HEK293T (cell line): ENCODE results near the gene SPPL3.
"Not testable (repeated sequence)": the region's sequence is repeated elsewhere in the genome, so short reads cannot be mapped to it uniquely, and the experiment has no call there.

Source experiments
- CTCF ChIA-PET: fragments of 350-600 bp; formaldehyde crosslinking; extraction: SDS; loops from one replicate; lab custom pipeline; 2021; ENCODE audit warnings: antibody characterized with exemption, inconsistent platforms; lab: Yijun Ruan, JAX
- POLR2A ChIA-PET: fragments of 350-600 bp; formaldehyde crosslinking; extraction: SDS; loops from one replicate; lab custom pipeline; 2020; ENCODE audit warnings: antibody characterized with exemption, inconsistent platforms; lab: Yijun Ruan, JAX
- DNase-seq: peaks from one replicate; pipeline ENCODE4 v3.0.0; 2012; ENCODE audit warnings: mixed read lengths; ENCODE audit errors: extremely low spot score
- ARNT ChIP-seq: fragments of 450-650 bp; IDR thresholded peaks from 2 replicates; pipeline ENCODE4 v1.6.1; 2017; ENCODE audit warnings: mild to moderate bottlenecking
- BHLHE40 ChIP-seq: fragments of 450-650 bp; IDR thresholded peaks from 2 replicates; pipeline ENCODE4 v1.6.1; 2016; ENCODE audit warnings: mild to moderate bottlenecking, moderate library complexity, borderline replicate concordance
- CTBP1 ChIP-seq: fragments of 450-650 bp; IDR thresholded peaks from 2 replicates; pipeline ENCODE4 v1.6.1; 2016; ENCODE audit warnings: borderline replicate concordance
- ELF4 ChIP-seq: fragments of 450-650 bp; IDR thresholded peaks from 2 replicates; pipeline ENCODE4 v1.6.1; 2017; ENCODE audit warnings: antibody characterized with exemption
- FOXA1 ChIP-seq: fragments of 450-650 bp; IDR thresholded peaks from 2 replicates; pipeline ENCODE4 v1.6.1; 2016; ENCODE audit warnings: mild to moderate bottlenecking
- FOXK2 ChIP-seq: fragments of 450-650 bp; IDR thresholded peaks from 2 replicates; pipeline ENCODE4 v1.6.1; 2016; ENCODE audit warnings: mild to moderate bottlenecking
- FOXM1 ChIP-seq: fragments of 450-650 bp; IDR thresholded peaks from 2 replicates; pipeline ENCODE4 v1.6.1; 2017; ENCODE audit warnings: mild to moderate bottlenecking, borderline replicate concordance
- HDGF ChIP-seq: fragments of 450-650 bp; IDR thresholded peaks from 2 replicates; pipeline ENCODE4 v1.6.1; 2017; ENCODE audit warnings: antibody characterized with exemption, borderline replicate concordance
- L3MBTL2 ChIP-seq: fragments of 450-650 bp; conservative IDR thresholded peaks from 2 replicates; pipeline ENCODE4 v1.6.1; 2016; ENCODE audit warnings: mild to moderate bottlenecking
- LEF1 ChIP-seq: fragments of 450-650 bp; IDR thresholded peaks from 2 replicates; pipeline ENCODE4 v1.6.1; 2017; ENCODE audit warnings: mild to moderate bottlenecking, borderline replicate concordance
- NFRKB ChIP-seq: fragments of 450-650 bp; IDR thresholded peaks from 2 replicates; pipeline ENCODE4 v1.6.1; 2016; ENCODE audit warnings: mild to moderate bottlenecking, moderate library complexity
- PKNOX1 ChIP-seq: fragments of 450-650 bp; IDR thresholded peaks from 2 replicates; pipeline ENCODE4 v1.6.1; 2016
- SP1 ChIP-seq: fragments of 450-650 bp; IDR thresholded peaks from 2 replicates; pipeline ENCODE4 v1.6.1; 2017
- SUZ12 ChIP-seq: fragments of 450-650 bp; IDR thresholded peaks from 2 replicates; pipeline ENCODE4 v1.6.1; 2016; ENCODE audit warnings: mild to moderate bottlenecking
- TARDBP ChIP-seq: fragments of 450-650 bp; IDR thresholded peaks from 2 replicates; pipeline ENCODE4 v1.6.1; 2016
- ZNF384 ChIP-seq: fragments of 450-650 bp; IDR thresholded peaks from 2 replicates; pipeline ENCODE4 v1.6.1; 2016

Gene SPPL3

GRCh38 chr12:120904197-120904773 is at the start of gene SPPL3:
TSS of gene SPPL3 (minus strand) at chr12:120904358. CDS start at chr12:120903867, 491 bp downstream.
- ChIA-PET POLR2A (interaction anchor here (0.7 to 0.8 kb wide), 3 partner anchors 9 to 56 kb away, joined by 3 read pairs; no protein-coding TSS in a partner anchor), CTCF (interaction anchor here (1.4 kb wide), 1 partner anchor 47 kb away, joined by 3 read pairs; no protein-coding TSS in a partner anchor)
- peak; percentile 95 for DNase-seq
- TF ChIP-seq ELF4 (no peak), L3MBTL2 (peak; percentile 80), CTBP1 (no peak), FOXA1 (no peak), SUZ12 (no peak), FOXK2 (no peak), BHLHE40 (no peak), LEF1 (no peak), ZNF384 (no peak), PKNOX1 (peak; percentile 97), SP1 (no peak)

- no peak for DNase-seq
- POLR2A ChIA-PET, result no interaction called here
- TF ChIP-seq TARDBP (no peak), SUZ12 (no peak), CTBP1 (no peak), L3MBTL2 (no peak), SP1 (no peak), ARNT (no peak), FOXK2 (no peak)
- CTCF ChIA-PET, result interaction anchor here (0.7 kb wide), 1 partner anchor 21 kb away, joined by 3 read pairs; no protein-coding TSS in a partner anchor
Observed at GRCh38 chr12:120950807-120951206, 46.6 kb upstream of the SPPL3 start.

GRCh38 chr12:120950260-120950799 is 46.2 kb upstream of the SPPL3 start:
- CTCF ChIA-PET, result interaction anchor here (0.7 kb wide), 1 partner anchor 21 kb away, joined by 3 read pairs; no protein-coding TSS in a partner anchor
- POLR2A ChIA-PET, DNase-seq: not testable (repeated sequence)

- POLR2A ChIA-PET, result not testable (repeated sequence)
Observed at GRCh38 chr12:120945516-120945915, 41.4 kb upstream of the SPPL3 start.

GRCh38 chr12:120944645-120945217 is 40.6 kb upstream of the SPPL3 start:
- ChIA-PET POLR2A (no interaction called here), CTCF (interaction anchor here (1.0 kb wide), 1 partner anchor 27 kb away, joined by 3 read pairs; no protein-coding TSS in a partner anchor)

More at GRCh38 chr12:120945516-120945915, 41.4 kb upstream of the SPPL3 start:
- not testable (repeated sequence) for DNase-seq
- CTCF ChIA-PET, result interaction anchor here (1.0 kb wide), 1 partner anchor 26 kb away, joined by 3 read pairs; no protein-coding TSS in a partner anchor

GRCh38 chr12:120943482-120943881 is 39.3 kb upstream of the SPPL3 start:
- CTCF ChIA-PET, result interaction anchor here (0.9 kb wide), 1 partner anchor 35 kb away, joined by 3 read pairs; the partner anchor contains the start of gene HNF1A
- POLR2A ChIA-PET, result no interaction called here
- DNase-seq, result no peak
- TF ChIP-seq HDGF (no peak), SUZ12 (no peak), FOXA1 (no peak)

More at GRCh38 chr12:120944645-120945217, 40.6 kb upstream of the SPPL3 start:
- DNase-seq, result peak; percentile 70
- TF ChIP-seq ARNT (no peak), LEF1 (no peak), PKNOX1 (no peak), FOXA1 (no peak), NFRKB (no peak), TARDBP (no peak), FOXM1 (no peak), CTBP1 (no peak), SUZ12 (no peak), FOXK2 (no peak), HDGF (no peak), L3MBTL2 (no peak), SP1 (no peak), ELF4 (no peak), BHLHE40 (no peak)

- CTCF ChIA-PET, result no interaction called here
- POLR2A ChIA-PET, result no interaction called here
Observed at GRCh38 chr12:120941846-120942405, 37.8 kb upstream of the SPPL3 start.

More at GRCh38 chr12:120941846-120942405, 37.8 kb upstream of the SPPL3 start:
- no peak for DNase-seq
- TF ChIP-seq ZNF384 (no peak), FOXA1 (no peak), ELF4 (no peak)
